Stimulated activated CD8-positive, alpha-beta memory T cell treated with anti-CD3 and anti-CD28 coated beads, Interleukin-7, amount 100 ng/mL, for 1 hour (primary cell): ENCODE results near the gene CHRNA4.
"Not testable (repeated sequence)": the region's sequence is repeated elsewhere in the genome, so short reads cannot be mapped to it uniquely, and the experiment has no call there.

ENCODE experiments used
- DNase-seq, 2 donors: peaks; one replicate each; pipeline ENCODE4 v3.0.0-alpha.2; 2020; ENCODE audit warnings: low read depth in 2 of 2

Gene CHRNA4

DNA sequence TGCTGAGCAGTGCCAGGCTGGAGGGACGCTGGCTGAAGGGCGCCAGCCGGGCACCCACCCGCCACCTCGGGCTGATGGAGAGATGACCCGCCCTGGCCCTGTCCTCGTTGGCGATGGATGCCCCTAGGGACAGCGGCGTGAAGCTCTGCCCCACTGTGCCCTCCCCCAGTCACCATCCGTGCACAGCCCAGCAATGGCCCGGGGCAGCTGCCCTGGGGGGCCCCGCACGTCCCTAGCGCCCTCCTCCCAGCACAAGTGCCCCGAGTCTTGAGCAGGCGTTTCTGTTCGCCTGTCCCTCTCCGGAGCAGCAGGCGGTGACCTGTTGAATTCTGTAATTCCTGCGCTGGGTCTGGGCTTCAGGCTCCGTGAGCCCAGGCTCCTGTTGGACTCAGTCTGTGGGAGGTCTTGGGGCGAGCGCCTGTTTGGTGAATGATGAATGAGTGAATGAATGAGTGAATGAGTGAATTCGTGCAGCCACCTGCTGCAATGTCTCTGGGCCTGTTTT is 36.8 kb upstream of the CHRNA4 start:
- no peak for DNase-seq

GRCh38 chr20:63397155-63397843 is 36.1 kb upstream of the CHRNA4 start:
- no peak for DNase-seq

GRCh38 chr20:63396300-63396699 is 35.2 kb upstream of the CHRNA4 start:
- no peak for DNase-seq

GRCh38 chr20:63395723-63396122 is 34.6 kb upstream of the CHRNA4 start:
- no peak for DNase-seq

GRCh38 chr20:63394920-63395455 is 33.8 kb upstream of the CHRNA4 start:
- no peak for DNase-seq

DNA sequence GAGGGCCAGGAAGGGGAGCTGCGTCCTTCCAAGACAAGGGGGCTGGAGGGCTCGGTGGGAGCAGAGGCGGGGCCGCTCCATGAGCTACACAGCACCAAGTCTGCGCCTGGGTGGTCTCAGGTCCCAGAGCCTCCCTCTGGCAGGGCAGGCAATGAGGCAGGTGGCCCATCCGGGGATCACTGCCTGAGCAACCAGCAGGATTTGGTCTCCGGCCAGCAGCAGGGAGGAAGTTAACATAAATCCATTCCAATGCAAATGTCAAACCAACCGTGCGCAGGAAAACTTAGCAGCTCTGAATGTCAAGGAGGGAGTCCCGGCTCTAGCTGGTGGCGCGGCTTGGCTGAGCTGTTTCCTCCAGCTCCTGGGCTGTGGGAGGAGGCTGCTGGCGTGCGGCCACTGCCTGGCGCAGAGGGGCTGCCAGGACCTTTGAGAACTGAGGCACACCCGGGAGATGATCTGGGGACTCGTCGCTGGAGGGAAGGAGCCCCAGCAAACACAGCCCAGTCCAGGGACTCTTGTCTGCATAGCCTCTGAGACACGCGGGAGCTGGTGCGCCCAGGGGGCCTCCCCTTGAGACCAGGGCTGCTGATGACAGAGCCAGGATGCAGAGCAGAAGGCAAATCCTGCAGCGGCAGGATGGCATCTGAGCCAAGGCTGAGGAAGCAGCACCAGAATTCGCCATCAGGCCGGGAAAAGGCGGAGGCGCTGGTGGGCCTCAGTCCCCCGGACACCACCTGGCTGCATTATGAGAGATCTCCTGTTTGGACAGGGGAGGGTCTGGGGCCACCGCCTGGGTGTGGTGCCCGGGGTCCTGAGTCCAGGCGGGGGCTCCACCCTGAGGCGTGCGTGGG is 33.1 kb upstream of the CHRNA4 start:
- no peak for DNase-seq

- no peak for DNase-seq
These were observed 32.4 kb upstream of the CHRNA4 start for GRCh38 chr20:63393566-63393965.

DNA sequence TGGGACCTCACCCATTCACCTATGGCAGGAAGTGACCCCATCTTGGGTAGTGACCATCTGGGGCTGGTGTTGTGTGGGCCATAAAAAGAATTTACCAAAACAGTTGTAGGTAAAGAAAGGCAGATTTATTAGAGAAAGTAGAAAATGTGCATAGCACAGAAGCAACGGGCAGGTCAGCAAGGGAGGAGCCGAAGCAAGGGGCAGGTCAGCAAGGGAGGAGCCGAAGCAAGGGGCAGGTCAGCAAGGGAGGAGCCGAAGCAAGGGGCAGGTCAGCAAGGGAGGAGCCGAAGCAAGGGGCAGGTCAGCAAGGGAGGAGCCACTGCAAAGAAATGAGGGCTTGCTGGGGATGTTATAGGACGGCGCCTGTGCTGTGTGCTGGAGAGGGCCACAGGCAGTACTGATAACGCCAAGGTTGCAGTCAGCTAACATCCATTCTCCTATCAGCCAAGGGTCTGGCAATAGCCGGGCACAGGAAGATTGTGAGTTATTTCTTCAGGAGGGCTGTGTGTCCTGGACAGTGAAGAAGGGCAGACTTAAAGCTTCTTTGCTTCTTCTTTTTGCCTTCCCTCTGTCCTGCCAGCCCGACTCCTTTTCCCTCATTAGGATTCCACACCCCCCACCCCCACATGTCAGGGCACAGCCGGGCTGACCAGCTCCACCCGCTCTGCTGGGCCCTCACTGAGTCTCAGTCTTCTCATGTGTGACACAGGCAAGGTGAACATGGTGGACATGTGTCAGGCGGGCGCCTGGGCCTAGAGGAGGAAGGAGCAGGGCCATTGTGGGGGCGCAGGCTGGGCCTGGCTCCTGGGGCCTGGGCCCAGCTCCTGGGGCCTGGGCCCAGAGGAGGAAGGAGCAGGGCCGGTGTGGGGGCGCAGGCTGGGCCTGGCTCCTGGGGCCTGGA is 31.6 kb upstream of the CHRNA4 start:
- DNase-seq = no peak

- no peak for DNase-seq
These were observed 26.8 kb upstream of the CHRNA4 start for GRCh38 chr20:63387917-63388316.

- no peak for DNase-seq
These were observed 26.2 kb upstream of the CHRNA4 start for GRCh38 chr20:63387393-63387792.

- DNase-seq = no peak
These were observed 25.3 kb upstream of the CHRNA4 start for GRCh38 chr20:63386491-63386890.

- no peak for DNase-seq
These were observed 24.7 kb upstream of the CHRNA4 start for GRCh38 chr20:63385819-63386218.

DNA sequence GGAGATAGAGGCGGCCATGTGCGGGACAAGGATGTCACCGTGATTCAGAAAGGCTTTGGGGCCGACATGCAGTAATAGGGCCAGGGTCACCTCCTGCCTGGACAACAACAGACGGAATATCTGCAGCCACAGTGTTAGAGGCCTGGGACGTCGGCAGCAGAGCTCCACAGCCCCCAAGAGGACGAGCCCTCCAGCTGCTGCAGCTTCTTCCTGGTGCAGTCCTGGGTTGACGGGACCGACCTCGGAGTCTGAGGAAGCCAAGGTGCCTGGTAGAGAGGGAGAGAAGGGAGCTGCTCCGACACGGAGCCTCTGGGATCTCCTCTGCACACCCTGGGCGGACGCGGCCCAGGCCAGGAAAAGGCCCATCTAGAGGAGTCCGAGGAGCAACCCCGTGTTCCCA is 23.2 kb upstream of the CHRNA4 start:
- no peak for DNase-seq

- no peak for DNase-seq
These were observed 22.4 kb upstream of the CHRNA4 start for GRCh38 chr20:63383556-63383955.

GRCh38 chr20:63382551-63383300 is 21.6 kb upstream of the CHRNA4 start:
- no peak for DNase-seq

DNA sequence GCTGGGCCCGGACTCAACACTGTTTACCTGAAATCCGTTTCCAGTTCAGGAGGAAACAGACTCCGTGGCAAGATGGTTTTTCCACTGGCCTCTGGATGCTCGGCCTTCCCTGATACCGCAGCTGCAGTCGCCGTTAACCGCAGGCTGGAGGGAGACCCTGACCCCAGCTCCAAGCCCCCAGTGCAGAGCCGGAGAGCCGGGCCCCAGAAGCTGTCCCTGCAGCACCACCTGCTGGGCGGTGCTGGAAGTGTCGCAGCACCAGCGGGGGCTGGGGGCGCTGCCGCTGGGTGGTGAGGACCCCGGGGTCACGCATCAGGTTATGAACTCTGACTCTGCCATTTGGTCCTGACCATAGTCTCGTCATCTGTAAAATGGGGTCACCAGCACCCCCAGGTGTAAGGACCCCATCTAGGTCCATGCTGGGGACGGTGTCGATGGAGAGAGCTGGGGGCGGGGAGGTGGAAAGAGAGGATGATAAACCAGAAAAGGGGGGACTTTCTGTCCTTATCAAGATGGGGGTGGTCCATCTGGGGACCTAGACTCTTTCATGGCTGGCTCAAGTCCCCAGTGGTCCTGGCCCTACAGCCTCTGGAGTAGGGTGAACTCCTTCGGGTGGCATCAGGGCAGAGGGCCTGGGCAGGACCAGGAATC is 20.8 kb upstream of the CHRNA4 start:
- peak; percentile 4 to 11 for DNase-seq

- DNase-seq = no peak
These were observed 19.3 kb upstream of the CHRNA4 start for GRCh38 chr20:63380346-63380870.

DNA sequence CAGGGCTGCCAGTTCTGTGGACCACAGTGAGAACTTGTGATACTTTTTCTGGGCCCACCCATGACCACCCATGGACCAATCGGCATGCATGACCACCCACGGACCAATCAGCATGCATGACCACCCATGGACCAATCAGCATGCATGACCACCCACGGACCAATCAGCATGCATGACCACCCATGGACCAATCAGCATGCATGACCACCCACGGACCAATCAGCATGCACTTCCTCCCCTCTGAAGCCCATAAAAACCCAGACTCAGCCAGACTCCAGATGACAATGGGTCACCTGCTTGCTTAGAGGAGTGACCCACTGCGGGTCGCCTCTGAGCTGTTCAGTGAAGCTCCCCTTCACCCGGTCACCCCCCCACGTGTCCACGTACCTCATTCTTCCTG is 18.7 kb upstream of the CHRNA4 start:
- DNase-seq = not testable (repeated sequence)

DNA sequence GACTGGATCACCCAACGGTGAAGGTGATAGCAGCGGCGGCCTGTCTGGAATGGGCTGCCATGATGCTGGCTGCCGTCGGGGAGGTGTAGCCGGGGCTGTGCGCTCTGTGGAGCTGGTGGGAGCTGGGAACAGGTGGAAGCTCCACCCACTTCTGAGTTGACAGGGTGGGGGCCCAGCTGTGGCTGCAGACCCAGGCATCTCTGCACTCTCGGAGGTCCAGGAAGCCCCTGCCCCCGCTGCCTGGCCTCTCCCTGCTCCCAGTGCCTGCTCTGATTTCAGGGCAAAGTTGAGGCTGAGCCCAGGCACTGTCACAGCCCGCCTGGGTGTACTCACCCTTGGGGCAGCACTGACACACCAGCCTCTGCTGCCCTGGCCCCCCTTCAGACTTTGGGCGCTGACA is 18.1 kb upstream of the CHRNA4 start:
- no peak for DNase-seq

DNA sequence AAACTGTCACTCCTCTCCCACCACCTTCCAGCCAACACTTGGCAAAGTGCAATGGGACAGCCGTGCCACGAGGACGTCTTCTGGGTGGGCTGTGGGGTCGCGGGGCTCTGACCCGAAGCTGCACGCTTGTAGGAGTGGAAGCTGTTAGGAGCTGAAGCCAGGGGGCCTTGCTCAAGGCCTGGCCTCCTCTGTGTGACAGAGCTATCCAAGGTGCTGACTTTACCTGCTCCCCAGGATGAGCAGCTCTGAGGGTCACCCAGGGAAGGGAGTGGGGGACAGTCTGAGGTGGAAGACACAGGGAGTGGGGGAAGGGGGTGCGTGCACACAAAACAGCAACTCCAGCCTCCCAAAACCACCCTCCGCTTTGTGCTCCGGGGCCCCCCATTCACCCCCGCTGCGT is 17.5 kb upstream of the CHRNA4 start:
- no peak for DNase-seq
